EL (cell line): ENCODE results near the gene GSPT1.
A peak's percentile ranks its signal among the peaks of the same experiment; 100 is the strongest.
"Not testable (repeated sequence)": the region's sequence is repeated elsewhere in the genome, so short reads cannot be mapped to it uniquely, and the experiment has no call there.

Source experiments
- DNase-seq: peaks from one replicate; pipeline ENCODE4 v3.0.0-alpha.2; 2016

The GSPT1 gene

GRCh38 chr16:11852092-11852809, 63.5 kb downstream of the GSPT1 start:
- DNase-seq = no peak

GRCh38 chr16:11851294-11852091, 64.3 kb downstream of the GSPT1 start, which contains the start of gene RSL1D1:
Gene RSL1D1, minus strand, starts transcription at chr16:11851542. Its CDS starts 30 bp downstream, at chr16:11851512.
- peak; percentile 93 for DNase-seq

GRCh38 chr16:11848842-11849241, 66.9 kb downstream of the GSPT1 start:
- peak; percentile 71 for DNase-seq

- no peak for DNase-seq
Measured at GRCh38 chr16:11844499-11844898, 71.3 kb downstream of the GSPT1 start.

GRCh38 chr16:11843861-11844260, 71.9 kb downstream of the GSPT1 start:
- DNase-seq = no peak

GRCh38 chr16:11843206-11843605, 72.5 kb downstream of the GSPT1 start:
- no peak for DNase-seq

GRCh38 chr16:11841026-11841425, 74.7 kb downstream of the GSPT1 start:
- DNase-seq = no peak

- DNase-seq = peak; percentile 87
Measured at GRCh38 chr16:11836650-11837244, 79.0 kb downstream of the GSPT1 start.

- peak; percentile 74 for DNase-seq
Measured at GRCh38 chr16:11835891-11836649, 79.7 kb downstream of the GSPT1 start.

- DNase-seq = no peak
Measured at GRCh38 chr16:11835309-11835708, 80.4 kb downstream of the GSPT1 start.

- no peak for DNase-seq
Measured at GRCh38 chr16:11833951-11834695, 81.6 kb downstream of the GSPT1 start.

- no peak for DNase-seq
Measured at GRCh38 chr16:11828696-11829095, 87.1 kb downstream of the GSPT1 start.

GRCh38 chr16:11825520-11826165, 90.1 kb downstream of the GSPT1 start:
- not testable (repeated sequence) for DNase-seq

- no peak for DNase-seq
Measured at GRCh38 chr16:11824362-11824761, 91.4 kb downstream of the GSPT1 start.

- not testable (repeated sequence) for DNase-seq
Measured at GRCh38 chr16:11823645-11824044, 92.1 kb downstream of the GSPT1 start.

GRCh38 chr16:11819798-11820197, 96.0 kb downstream of the GSPT1 start:
- DNase-seq = no peak

GRCh38 chr16:11818970-11819369, 96.8 kb downstream of the GSPT1 start:
- not testable (repeated sequence) for DNase-seq
